Neural cell (in vitro differentiated cells): ENCODE data around the gene HLCS.

Experiments used
- CTCF ChIP-seq: fragments of 450-650 bp; IDR thresholded peaks from 2 replicates; pipeline ENCODE4 v1.5.1; 2014; ENCODE audit warnings: antibody characterized with exemption, mild to moderate bottlenecking, moderate library complexity; ENCODE audit not compliant: poor library complexity, severe bottlenecking
- EP300 ChIP-seq: fragments of 450-650 bp; conservative IDR thresholded peaks from 2 replicates; pipeline ENCODE4 v1.6.1; 2014; ENCODE audit warnings: antibody characterized with exemption, mild to moderate bottlenecking, moderate library complexity; ENCODE audit not compliant: poor library complexity, severe bottlenecking
- EZH2 ChIP-seq: fragments of 200-600, 300-800 bp; shearing (Covaris generic), sonication (generic); IDR thresholded peaks from 2 replicates; pipeline ENCODE4 v1.6.1; 2014; ENCODE audit warnings: antibody characterized with exemption, low read length, borderline replicate concordance, mild to moderate bottlenecking; ENCODE audit not compliant: insufficient read depth, poor library complexity, severe bottlenecking

GRCh38 chr21:36732217-36732616, 234.3 kb downstream of the HLCS start:
- TF ChIP-seq EZH2 = no peak
- no peak for TF ChIP-seq CTCF
- no peak for TF ChIP-seq EP300
